Hepatocyte (in vitro differentiated cells): ENCODE results near the gene DNAH5.

ENCODE experiments used
- CTCF ChIP-seq: fragments of 200-600 bp; sonication (generic); IDR thresholded peaks from 2 replicates; pipeline ENCODE4 v1.5.1; 2016; ENCODE audit warnings: antibody characterized with exemption, mild to moderate bottlenecking; ENCODE audit not compliant: poor library complexity
- EZH2 ChIP-seq: fragments of 200-600 bp; sonication (generic); IDR thresholded peaks from 2 replicates; pipeline ENCODE4 v1.6.1; 2016; ENCODE audit warnings: antibody characterized with exemption, mild to moderate bottlenecking, borderline replicate concordance

- TF ChIP-seq CTCF: no peak
- TF ChIP-seq EZH2: no peak
These were observed 12.5 kb downstream of the DNAH5 start for GRCh38 chr5:13932011-13932410.
